NOMO-1 treated with DMSO at 0.1 percent for 48 hours (cell line): Measurements from ENCODE around the gene AGAP5.
"Not testable (repeated sequence)": the region's sequence is repeated elsewhere in the genome, so short reads cannot be mapped to it uniquely, and the experiment has no call there.

ENCODE experiments used
- DNase-seq: peaks from one replicate; lab custom pipeline; 2025; ENCODE audit not compliant: unreplicated experiment; lab: John Stamatoyannopoulos, UW

AGAP5 gene

GRCh38 chr10:73715179-73716156 is 17.6 kb upstream of the AGAP5 start:
- DNase-seq, result not testable (repeated sequence)

- not testable (repeated sequence) for DNase-seq
These were observed 16.6 kb upstream of the AGAP5 start for GRCh38 chr10:73714483-73714882.

- not testable (repeated sequence) for DNase-seq
These were observed 16.0 kb upstream of the AGAP5 start for GRCh38 chr10:73713912-73714311.

GRCh38 chr10:73711683-73712082 is 13.8 kb upstream of the AGAP5 start:
- DNase-seq, result not testable (repeated sequence)

- DNase-seq, result not testable (repeated sequence)
These were observed 10.2 kb upstream of the AGAP5 start for GRCh38 chr10:73708122-73708521.

GRCh38 chr10:73707628-73708027 is 9.7 kb upstream of the AGAP5 start:
- not testable (repeated sequence) for DNase-seq

- not testable (repeated sequence) for DNase-seq
These were observed 8.6 kb upstream of the AGAP5 start for GRCh38 chr10:73706488-73706887.

- not testable (repeated sequence) for DNase-seq
These were observed 7.7 kb upstream of the AGAP5 start for GRCh38 chr10:73705506-73706072.

GRCh38 chr10:73703924-73704323 is 6.0 kb upstream of the AGAP5 start:
- DNase-seq, result not testable (repeated sequence)

- DNase-seq, result not testable (repeated sequence)
These were observed 910 bp upstream of the AGAP5 start for GRCh38 chr10:73698819-73699218.

- DNase-seq, result not testable (repeated sequence)
These were observed 2.6 kb downstream of the AGAP5 start for GRCh38 chr10:73695302-73695701.

- not testable (repeated sequence) for DNase-seq
These were observed 7.2 kb downstream of the AGAP5 start for GRCh38 chr10:73690755-73691154.

- DNase-seq, result not testable (repeated sequence)
These were observed 8.3 kb downstream of the AGAP5 start for GRCh38 chr10:73689596-73689995.

GRCh38 chr10:73687641-73688040 is 10.3 kb downstream of the AGAP5 start:
- not testable (repeated sequence) for DNase-seq

GRCh38 chr10:73674546-73674945 is 23.4 kb downstream of the AGAP5 start:
- DNase-seq, result not testable (repeated sequence)

- DNase-seq, result not testable (repeated sequence)
These were observed 29.5 kb downstream of the AGAP5 start for GRCh38 chr10:73668378-73668777.

- DNase-seq, result not testable (repeated sequence)
These were observed 31.6 kb downstream of the AGAP5 start for GRCh38 chr10:73666153-73666809.

- not testable (repeated sequence) for DNase-seq
These were observed 32.3 kb downstream of the AGAP5 start for GRCh38 chr10:73665581-73665980.

GRCh38 chr10:73664156-73665040 is 33.5 kb downstream of the AGAP5 start:
- DNase-seq, result not testable (repeated sequence)

GRCh38 chr10:73663621-73664020 is 34.3 kb downstream of the AGAP5 start:
- DNase-seq, result not testable (repeated sequence)
